Thoracic aorta endothelial cell (primary cell): Measurements from ENCODE around the gene DNM2. TPM values are rescaled to one million over a fixed set of nuclear protein-coding genes. Genes with fewer than 3 reads are reported as not detected.

Experiments
- small RNA-seq: library from RNA; depleted of rRNA; stranded (forward); fragments of <200 nt; gene quantifications from one replicate; pipeline ENCODE3, GENCODE V24; 2012
- total RNA-seq: library from RNA; depleted of rRNA; stranded (reverse); fragments of >200 nt; gene quantifications from 2 replicates; pipeline ENCODE4 v1.2.3, GENCODE V29; 2012

Gene DNM2
- total RNA-seq, result 121 and 149 TPM in 2 replicates

DNA sequence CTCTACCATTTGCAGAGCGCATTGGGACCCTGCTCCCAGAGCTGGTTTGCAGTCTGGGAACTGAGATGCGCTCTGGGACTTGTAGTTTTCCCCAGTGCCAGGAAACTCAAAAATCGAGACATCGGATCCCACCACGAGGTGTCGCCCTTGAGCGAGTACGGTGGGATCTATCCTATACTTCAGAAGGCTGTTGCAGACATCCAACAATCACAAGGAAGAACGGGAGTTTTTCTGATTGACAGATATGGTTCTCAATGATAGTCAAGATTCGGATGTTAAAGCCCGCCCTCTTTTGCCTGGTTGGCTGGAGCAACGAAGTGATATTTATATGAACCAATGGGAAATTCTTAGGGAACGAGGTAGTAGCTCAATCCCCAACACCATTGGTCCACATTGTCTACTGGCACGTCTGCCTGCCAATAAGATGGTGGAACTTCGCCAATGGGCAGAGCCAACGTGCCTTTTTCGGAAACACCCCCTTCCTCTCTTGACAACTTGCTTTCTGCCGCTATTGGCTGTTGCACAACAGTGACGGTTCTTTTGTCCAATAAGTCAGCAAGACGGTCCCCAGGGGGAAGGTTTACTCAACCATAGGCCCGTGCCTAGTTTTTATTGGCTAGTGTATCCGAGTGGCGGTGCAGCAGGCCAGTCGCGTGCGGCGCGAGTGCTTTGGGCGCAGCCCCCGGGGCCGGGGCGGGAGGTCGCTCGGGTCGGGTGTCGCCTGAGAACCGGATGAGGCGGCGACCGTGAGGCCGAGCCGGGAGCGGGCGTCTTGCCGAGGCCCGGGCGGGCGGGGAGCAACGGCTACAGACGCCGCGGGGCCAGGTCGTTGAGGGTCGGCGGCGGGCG is at the start of gene DNM2:
TSS of gene DNM2 (plus strand) at position 724 of the 849 bp plus-strand sequence. CDS start 164 bp downstream, outside the sequence.

DNA sequence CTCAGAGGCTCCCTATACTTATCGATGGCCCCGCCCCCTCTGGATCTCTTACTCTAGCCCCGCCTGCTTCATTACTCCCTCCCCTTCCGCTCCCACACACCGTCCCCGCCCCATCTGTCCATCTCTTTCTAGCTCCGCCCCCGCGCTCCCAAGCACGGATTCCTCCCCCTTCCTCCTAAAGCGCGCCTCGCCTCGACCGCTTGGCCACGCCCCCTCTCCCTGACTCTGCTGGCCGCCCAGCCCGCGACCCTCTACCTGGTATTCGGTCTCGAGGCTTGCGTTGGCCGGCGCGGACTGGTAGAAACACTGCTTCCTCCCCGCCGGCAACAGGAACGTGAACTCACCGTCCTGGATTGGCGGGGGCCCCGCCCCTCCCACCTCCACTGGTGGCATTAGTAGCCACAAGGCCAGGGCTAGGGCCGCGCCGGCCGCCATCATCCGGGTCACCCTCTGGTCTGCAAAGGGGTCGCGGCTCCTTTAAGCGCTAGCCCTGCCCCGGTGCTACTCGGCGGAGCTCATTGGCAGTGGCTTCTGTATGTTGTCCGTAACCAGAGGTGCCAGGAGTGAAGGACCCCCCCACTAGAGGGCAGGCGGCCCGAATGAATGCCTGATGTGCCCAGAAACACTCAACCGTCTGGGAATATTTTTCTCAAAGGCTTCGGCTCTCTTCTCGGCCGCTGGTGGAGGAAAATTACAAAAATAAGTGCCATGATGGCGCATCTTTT is 118.0 kb downstream of the DNM2 start, which contains the start of gene TMED1:
TSS of gene TMED1 (minus strand) at position 459 of the 725 bp plus-strand sequence. CDS start at position 438, 21 bp downstream.

DNA sequence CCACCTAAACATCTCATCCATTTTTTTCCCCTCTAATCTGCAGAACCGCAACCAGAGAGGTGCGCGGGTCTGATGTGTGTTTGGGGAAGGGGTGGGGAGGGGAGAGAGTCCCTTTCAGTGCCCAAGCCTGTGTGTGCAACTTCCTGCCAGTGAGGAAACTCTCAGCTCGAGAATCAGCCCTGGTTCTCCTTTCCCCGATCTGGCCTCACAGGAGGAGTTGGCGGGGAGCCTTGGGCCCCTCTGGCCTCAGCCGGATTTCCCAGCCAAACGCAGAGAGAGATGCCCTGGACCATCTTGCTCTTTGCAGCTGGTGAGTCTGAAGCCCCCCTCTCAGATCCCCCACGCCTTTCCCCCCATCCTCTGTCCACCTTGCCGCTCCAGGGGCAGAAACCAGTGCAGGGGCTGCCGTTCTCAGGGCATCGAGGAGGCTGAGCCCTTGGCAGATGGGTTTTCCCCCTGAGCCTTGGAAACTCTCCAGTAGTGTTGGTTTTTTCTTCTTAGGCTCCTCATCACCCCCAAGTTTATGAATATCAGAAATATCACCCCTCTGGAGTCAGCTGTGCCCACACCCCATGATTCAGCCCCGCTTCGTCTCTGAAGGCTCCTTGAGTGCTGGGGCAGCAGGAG is 130.5 kb downstream of the DNM2 start, which contains the start of gene C19orf38:
TSS of gene C19orf38 (plus strand) at position 186 of the 627 bp plus-strand sequence. CDS start at position 280, 94 bp downstream.

DNA sequence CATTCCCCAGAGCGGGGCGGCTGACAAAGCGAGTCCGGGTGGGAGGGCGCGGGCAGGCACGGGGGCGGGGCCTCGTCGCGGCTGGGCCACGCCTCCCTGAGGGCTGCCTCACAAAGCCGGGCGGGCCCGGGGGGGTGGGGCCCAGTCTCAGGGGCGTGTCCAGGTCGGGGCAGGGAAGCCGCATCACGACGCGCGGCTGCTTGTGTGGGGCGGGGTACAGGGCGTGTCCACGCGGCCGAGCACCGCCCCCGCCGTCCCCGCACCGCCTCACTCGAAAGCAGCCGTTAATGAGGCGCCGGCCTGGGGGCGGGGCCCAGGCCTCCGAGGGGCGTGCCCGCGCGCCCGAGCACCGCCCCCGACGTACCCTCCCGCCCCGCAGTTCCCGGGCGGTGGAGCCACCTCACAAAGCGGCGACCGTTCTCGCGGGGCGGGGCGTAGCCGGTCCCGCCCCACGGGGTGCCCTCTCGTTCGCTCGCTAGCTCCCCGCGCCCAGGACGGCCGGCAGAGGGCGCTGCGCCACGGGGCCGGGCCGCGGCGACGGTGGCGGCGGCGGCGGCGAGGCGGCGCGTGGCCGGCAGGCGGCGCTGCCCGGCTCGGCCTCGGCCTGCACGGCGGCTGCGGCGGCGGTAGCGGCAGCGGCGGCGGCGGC is 153.2 kb downstream of the DNM2 start, which contains the start of gene CARM1:
TSS of gene CARM1 (plus strand) at position 599 of the 649 bp plus-strand sequence. CDS start 150 bp downstream, outside the sequence.

Small RNA genes lying within 50 kb of the gene (small RNA-seq; reads per million reads assigned to genes)
- gene MIR199A1 (not detected), gene MIR4748 (not detected), gene MIR638 (not detected), gene MIR6793 (not detected)

Other genes with a start within 250 kb of the DNM2 start
- 59.3 and 65.0 TPM in 2 replicates for gene KEAP1, start 214.7 kb upstream of the DNM2 start, total RNA-seq
- not detected in 2 replicates for gene S1PR5, start 200.6 kb upstream of the DNM2 start, total RNA-seq
- gene ATG4D, start 174.2 kb upstream of the DNM2 start, total RNA-seq, result 10.3 and 10.8 TPM in 2 replicates
- gene KRI1, start 152.1 kb upstream of the DNM2 start, total RNA-seq, result 9.2 and 9.3 TPM in 2 replicates
- gene CDKN2D, start 149.1 kb upstream of the DNM2 start, total RNA-seq, result 1.6 and 2.4 TPM in 2 replicates
- not detected in 2 replicates for gene AP1M2, start 130.8 kb upstream of the DNM2 start, total RNA-seq
- gene SLC44A2, start 92.5 kb upstream of the DNM2 start, total RNA-seq, result 44.8 and 78.0 TPM in 2 replicates
- 194 and 256 TPM in 2 replicates for gene ILF3, start 63.7 kb upstream of the DNM2 start, total RNA-seq
- gene QTRT1, start 16.6 kb upstream of the DNM2 start, total RNA-seq, result 23.7 and 27.9 TPM in 2 replicates
- 27.1 and 27.6 TPM in 2 replicates for gene TMED1, start 118.1 kb downstream of the DNM2 start, total RNA-seq
- not detected in 2 replicates for gene C19orf38, start 130.3 kb downstream of the DNM2 start, total RNA-seq
- gene CARM1, start 153.5 kb downstream of the DNM2 start, total RNA-seq, result 39.8 and 51.1 TPM in 2 replicates
- 39.1 and 46.0 TPM in 2 replicates for gene YIPF2, start 210.6 kb downstream of the DNM2 start, total RNA-seq
- gene TIMM29, start 210.7 kb downstream of the DNM2 start, total RNA-seq, result 21.6 and 22.9 TPM in 2 replicates
- gene SMARCA4, start 243.0 kb downstream of the DNM2 start, total RNA-seq, result 110 and 118 TPM in 2 replicates